ENCODE measurements around the gene ERBB4. TPM values are rescaled to one million over a fixed set of nuclear protein-coding genes. Genes with fewer than 3 reads are reported as not detected.

ERBB4 gene
- total RNA-seq, 2 donors from 2014 or later, result 1.0 to 32.8 TPM

- WGBS, result 81% methylated on average over 4 of the region's 4 CpGs
- H3K9me3 ChIP-seq, result no peaks in the 10 kb centered on the region
- intact Hi-C loops (cut with DNase I), result no loop called here
- H3K36me3 ChIP-seq, result no peaks in the 10 kb centered on the region
- no peak overlapping the region for H3K27ac ChIP-seq
- no peaks in the 10 kb centered on the region for H3K4me1 ChIP-seq (replicated peaks)
- TF ChIP-seq POLR2A (IDR thresholded peaks at IDR 0.05) (no peak), CTCF (IDR thresholded peaks at IDR 0.05) (no peak), POLR2AphosphoS5 (IDR thresholded peaks at IDR 0.05) (no peak)
- DNase-seq (ENCODE audit: low spot score), result no peak
- no peaks in the 10 kb centered on the region for H3K27me3 ChIP-seq (replicated peaks; ENCODE audit: insufficient read depth)
- H3K4me3 ChIP-seq, result no peak overlapping the region
These were observed 455.1 kb downstream of the ERBB4 start for GRCh38 chr2:212083492-212083891.

GRCh38 chr2:212078103-212078502 lies 460.5 kb downstream of the ERBB4 start:
- WGBS, result 83% methylated on average over 4 of the region's 4 CpGs

GRCh38 chr2:212076456-212076855 lies 462.1 kb downstream of the ERBB4 start:
- intact Hi-C loops (cut with DNase I), result no loop called here
- whole genome bisulfite sequencing, result 56% methylated on average over 4 of the region's 4 CpGs
- no peaks in the 10 kb centered on the region for H3K27me3 ChIP-seq (replicated peaks; ENCODE audit: insufficient read depth)
- H3K4me3 ChIP-seq, result no peak overlapping the region
- H3K27ac ChIP-seq, result no peak overlapping the region
- H3K9me3 ChIP-seq, result no peaks in the 10 kb centered on the region
- TF ChIP-seq POLR2A (IDR thresholded peaks at IDR 0.05) (no peak), POLR2AphosphoS5 (IDR thresholded peaks at IDR 0.05) (no peak), CTCF (IDR thresholded peaks at IDR 0.05) (no peak)
- no peak for DNase-seq (ENCODE audit: low spot score)
- H3K36me3 ChIP-seq, result no peaks in the 10 kb centered on the region
- H3K4me1 ChIP-seq (replicated peaks), result no peaks in the 10 kb centered on the region

More at GRCh38 chr2:212078103-212078502, 460.5 kb downstream of the ERBB4 start:
- TF ChIP-seq POLR2A (IDR thresholded peaks at IDR 0.05) (no peak), POLR2AphosphoS5 (IDR thresholded peaks at IDR 0.05) (no peak), CTCF (IDR thresholded peaks at IDR 0.05) (no peak)
- Histone ChIP-seq H3K36me3 (no peaks in the 10 kb centered on the region), H3K27me3 (replicated peaks; ENCODE audit: insufficient read depth) (no peaks in the 10 kb centered on the region), H3K4me1 (replicated peaks) (no peaks in the 10 kb centered on the region), H3K9me3 (no peaks in the 10 kb centered on the region), H3K4me3 (no peak overlapping the region), H3K27ac (no peak overlapping the region)
- intact Hi-C loops (cut with DNase I), result no loop called here
- DNase-seq (ENCODE audit: low spot score), result no peak

- no peaks in the 10 kb centered on the region for H3K27me3 ChIP-seq (replicated peaks; ENCODE audit: insufficient read depth)
- WGBS, result 87% methylated on average over 1 of the region's 1 CpG
- intact Hi-C loops (cut with DNase I), result no loop called here
- H3K36me3 ChIP-seq, result no peaks in the 10 kb centered on the region
- H3K4me3 ChIP-seq, result no peak overlapping the region
- no peaks in the 10 kb centered on the region for H3K9me3 ChIP-seq
- no peaks in the 10 kb centered on the region for H3K4me1 ChIP-seq (replicated peaks)
- TF ChIP-seq CTCF (IDR thresholded peaks at IDR 0.05) (no peak), POLR2A (IDR thresholded peaks at IDR 0.05) (no peak), POLR2AphosphoS5 (IDR thresholded peaks at IDR 0.05) (no peak)
- DNase-seq (ENCODE audit: low spot score), result no peak
- H3K27ac ChIP-seq, result no peak overlapping the region
These were observed 465.2 kb downstream of the ERBB4 start for GRCh38 chr2:212073360-212073759.

- Histone ChIP-seq H3K4me3 (no peak overlapping the region), H3K4me1 (replicated peaks) (no peaks in the 10 kb centered on the region), H3K9me3 (no peaks in the 10 kb centered on the region), H3K36me3 (no peaks in the 10 kb centered on the region), H3K27me3 (replicated peaks; ENCODE audit: insufficient read depth) (no peaks in the 10 kb centered on the region), H3K27ac (no peak overlapping the region)
- no peak for DNase-seq (ENCODE audit: low spot score)
- no peak for TF ChIP-seq POLR2AphosphoS5 (IDR thresholded peaks at IDR 0.05)
- TF ChIP-seq CTCF (IDR thresholded peaks at IDR 0.05), result no peak
- TF ChIP-seq POLR2A (IDR thresholded peaks at IDR 0.05), result no peak
- intact Hi-C loops (cut with DNase I), result no loop called here
- WGBS, result 81% methylated on average over 2 of the region's 2 CpGs
These were observed 472.1 kb downstream of the ERBB4 start for GRCh38 chr2:212066546-212066945.

All from prostate gland (tissue), 2 donors.